HG03575 (cell line): ENCODE measurements around the gene C5orf63.
"Not testable (repeated sequence)": the region's sequence is repeated elsewhere in the genome, so short reads cannot be mapped to it uniquely, and the experiment has no call there.

Experiments used
- ATAC-seq: cut with Tn5 transposase; IDR thresholded peaks from one replicate; pipeline ENCODE4 v1.9.1; 2021; ENCODE audit not compliant: unreplicated experiment, insufficient number of reproducible peaks, low FRiP score; ENCODE audit errors: extremely low read depth

Gene C5orf63

GRCh38 chr5:127077366-127077765 is 4.1 kb upstream of the C5orf63 start:
- no peak for ATAC-seq

GRCh38 chr5:127076315-127077129 is 3.2 kb upstream of the C5orf63 start:
- ATAC-seq: no peak

GRCh38 chr5:127074466-127074865 is 1.2 kb upstream of the C5orf63 start:
- ATAC-seq: no peak

GRCh38 chr5:127070243-127070642 is 3.1 kb downstream of the C5orf63 start:
- no peak for ATAC-seq

GRCh38 chr5:127068493-127069214 is 4.6 kb downstream of the C5orf63 start:
- no peak for ATAC-seq

- no peak for ATAC-seq
These were observed 6.6 kb downstream of the C5orf63 start for GRCh38 chr5:127066721-127067120.

GRCh38 chr5:127064253-127064840 is 9.0 kb downstream of the C5orf63 start:
- ATAC-seq: no peak

GRCh38 chr5:127063257-127063913 is 9.9 kb downstream of the C5orf63 start:
- no peak for ATAC-seq

- no peak for ATAC-seq
These were observed 11.3 kb downstream of the C5orf63 start for GRCh38 chr5:127061956-127062355.

- no peak for ATAC-seq
These were observed 11.8 kb downstream of the C5orf63 start for GRCh38 chr5:127061537-127061936.

- ATAC-seq: no peak
These were observed 12.8 kb downstream of the C5orf63 start for GRCh38 chr5:127060470-127060985.

- no peak for ATAC-seq
These were observed 16.4 kb downstream of the C5orf63 start for GRCh38 chr5:127056896-127057295.

- ATAC-seq: no peak
These were observed 17.2 kb downstream of the C5orf63 start for GRCh38 chr5:127055880-127056653.

- not testable (repeated sequence) for ATAC-seq
These were observed 19.8 kb downstream of the C5orf63 start for GRCh38 chr5:127053551-127053950.

GRCh38 chr5:127053049-127053448 is 20.3 kb downstream of the C5orf63 start:
- ATAC-seq: no peak

GRCh38 chr5:127051591-127051990 is 21.7 kb downstream of the C5orf63 start:
- ATAC-seq: no peak

- no peak for ATAC-seq
These were observed 26.8 kb downstream of the C5orf63 start for GRCh38 chr5:127046343-127047072.

GRCh38 chr5:127042593-127042992 is 30.7 kb downstream of the C5orf63 start:
- ATAC-seq: no peak
